GM19467 (cell line): ENCODE results near the gene CDK5RAP1.
"Not testable (repeated sequence)": the region's sequence is repeated elsewhere in the genome, so short reads cannot be mapped to it uniquely, and the experiment has no call there.

ENCODE experiments used
- ATAC-seq: cut with Tn5 transposase; IDR thresholded peaks from one replicate; pipeline ENCODE4 v1.9.1; 2021; ENCODE audit warnings: mild to moderate bottlenecking, moderate library complexity; ENCODE audit not compliant: unreplicated experiment

The CDK5RAP1 gene

DNA sequence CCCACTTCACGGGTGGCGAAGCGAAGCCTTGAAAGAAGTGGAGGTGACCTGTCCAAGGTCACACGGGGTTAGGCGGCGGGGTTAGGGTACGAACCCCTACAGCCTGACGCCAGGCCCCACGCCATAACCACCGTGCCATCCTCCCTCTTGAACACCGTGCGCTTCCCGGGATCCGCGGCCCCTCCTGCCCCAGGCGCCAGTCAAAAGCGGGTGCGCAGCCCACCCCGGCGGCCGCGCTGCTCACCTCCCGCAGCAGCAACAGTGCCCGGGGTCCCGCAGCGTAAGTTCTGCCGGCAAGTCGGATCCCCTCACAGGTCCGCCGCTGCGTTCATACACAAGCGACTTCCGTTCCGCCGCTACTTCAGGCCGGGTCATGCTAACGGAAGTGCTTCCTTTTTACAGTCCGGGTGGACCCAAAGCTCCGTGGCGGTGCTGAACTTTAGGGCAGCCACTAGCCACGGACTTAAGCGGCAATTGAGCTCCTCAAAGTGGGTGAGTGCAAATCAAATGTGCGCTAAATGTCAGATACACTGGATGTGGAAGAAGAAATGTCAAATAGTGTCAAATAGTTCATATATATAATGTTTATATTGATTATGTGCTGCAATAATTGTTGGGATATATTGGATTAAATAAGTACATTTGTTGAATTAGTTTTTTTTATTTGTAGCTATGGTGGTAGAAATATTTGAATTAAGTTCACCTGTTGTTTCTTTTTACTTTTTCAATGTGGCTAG, at the start of gene CDK5RAP1:
Gene CDK5RAP1 (minus strand): TSS at position 336 of the 737 bp plus-strand sequence. CDS start 4,455 bp downstream, outside the sequence.
- ATAC-seq: peak; percentile 78

GRCh38 chr20:33450867-33451266, 49.5 kb upstream of the CDK5RAP1 start:
- no peak for ATAC-seq

DNA sequence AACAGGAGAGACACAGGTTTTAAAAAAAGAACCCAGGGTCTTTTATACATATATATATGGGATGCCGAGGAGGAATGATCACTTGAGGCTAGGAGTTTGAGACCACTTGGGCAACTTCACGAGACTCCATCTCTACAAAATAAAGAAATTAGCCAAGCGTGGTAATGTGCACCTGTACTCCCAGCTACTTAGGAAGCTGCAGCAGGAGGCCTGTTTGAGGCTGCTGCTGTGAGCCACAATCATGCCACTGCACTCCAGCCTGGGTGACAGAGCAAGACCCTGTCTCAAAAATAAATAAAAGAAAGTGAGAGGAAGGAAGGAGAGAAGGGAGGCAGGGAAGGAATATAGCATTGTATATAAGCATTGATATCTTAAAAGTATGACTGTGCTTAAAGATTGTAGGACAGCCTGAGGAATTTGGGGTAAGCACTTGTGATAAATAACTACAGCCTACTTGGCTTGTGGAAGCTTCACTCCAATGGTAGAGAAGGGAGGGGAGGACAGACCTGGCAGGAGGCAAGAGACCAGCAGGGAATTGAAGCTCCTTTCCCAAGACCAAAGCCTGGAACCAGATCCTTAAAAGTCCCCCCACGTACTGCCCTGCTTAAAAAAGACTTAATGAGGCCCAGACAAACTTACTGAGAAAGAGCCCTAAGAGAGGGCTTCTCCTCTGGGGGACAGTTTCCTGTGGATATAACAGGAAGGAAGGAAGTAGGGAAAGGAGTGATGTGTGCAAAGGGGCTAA, 44.7 kb upstream of the CDK5RAP1 start:
- ATAC-seq: no peak

- ATAC-seq: no peak
Measured at GRCh38 chr20:33444797-33445560, 43.7 kb upstream of the CDK5RAP1 start.

- peak; percentile 56 for ATAC-seq
Measured at GRCh38 chr20:33443512-33444239, 42.4 kb upstream of the CDK5RAP1 start, which contains the start of gene SNTA1. Gene SNTA1 (minus strand): TSS chr20:33443763. CDS start chr20:33443620, 143 bp downstream.

DNA sequence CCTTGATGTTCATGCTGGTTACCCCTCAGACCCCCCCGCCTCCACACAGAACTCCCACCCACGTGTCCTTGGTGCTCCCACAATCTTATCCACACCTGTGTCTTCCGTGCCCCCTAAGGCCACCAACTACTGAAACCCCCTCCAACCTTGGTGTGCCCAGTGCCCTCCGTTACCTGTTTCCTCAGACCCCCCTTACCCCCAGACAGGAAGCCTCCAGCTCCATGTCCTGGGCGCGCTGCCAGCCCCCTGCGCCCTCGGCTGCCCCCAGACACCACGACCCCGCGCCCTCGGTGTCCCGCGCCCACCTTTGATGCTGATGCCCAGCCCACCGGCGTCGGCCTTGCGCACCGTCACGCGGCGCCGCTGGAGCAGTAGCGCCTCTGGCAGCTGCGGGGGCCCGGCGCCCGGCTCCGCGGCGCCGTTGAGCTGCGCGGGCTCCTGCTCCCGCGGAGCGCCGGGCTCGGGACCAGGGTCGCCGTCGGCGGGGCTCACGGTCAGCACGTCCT, 41.7 kb upstream of the CDK5RAP1 start:
- ATAC-seq: peak; percentile 15

DNA sequence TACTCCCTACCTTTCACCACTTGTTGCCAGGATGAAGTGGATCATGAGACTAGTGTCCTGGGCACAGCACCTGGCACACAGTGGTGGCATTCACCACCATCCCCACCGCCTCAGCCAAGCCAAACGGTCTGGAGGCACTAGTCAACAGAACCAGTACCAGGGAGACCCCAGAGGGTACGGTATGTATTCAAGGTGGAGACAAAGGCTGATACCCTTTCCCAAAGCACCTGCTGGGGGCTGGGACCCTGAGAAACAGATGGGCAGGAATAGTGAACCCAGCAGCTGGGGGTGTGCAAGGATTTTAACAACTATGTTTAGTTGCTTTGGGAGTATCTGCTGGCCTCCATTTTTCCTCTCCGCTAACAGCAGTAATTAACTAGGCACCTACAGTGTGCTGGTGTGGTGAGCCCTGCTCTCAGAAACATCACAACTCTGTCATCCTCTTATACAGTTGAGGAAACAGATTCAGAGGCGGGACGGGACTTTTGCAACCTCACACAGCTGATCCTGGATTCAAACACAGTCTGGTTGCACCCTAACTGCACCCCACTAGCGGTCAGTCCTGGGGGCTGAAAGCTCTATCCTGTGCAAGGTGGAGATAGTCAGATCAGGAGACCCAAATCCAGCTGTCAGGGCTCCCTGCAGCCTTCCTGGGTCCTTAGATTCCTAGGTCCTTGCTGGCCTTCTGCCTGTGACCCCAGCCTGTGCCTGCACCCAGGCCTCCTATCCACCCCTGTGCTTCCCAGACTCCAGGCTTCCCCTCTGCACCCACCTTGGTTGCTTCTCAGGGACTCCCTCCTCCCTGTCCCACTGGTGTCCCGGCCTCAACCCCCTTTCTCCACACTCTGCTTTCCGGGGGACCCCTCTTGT, 41.1 kb upstream of the CDK5RAP1 start:
- no peak for ATAC-seq

DNA sequence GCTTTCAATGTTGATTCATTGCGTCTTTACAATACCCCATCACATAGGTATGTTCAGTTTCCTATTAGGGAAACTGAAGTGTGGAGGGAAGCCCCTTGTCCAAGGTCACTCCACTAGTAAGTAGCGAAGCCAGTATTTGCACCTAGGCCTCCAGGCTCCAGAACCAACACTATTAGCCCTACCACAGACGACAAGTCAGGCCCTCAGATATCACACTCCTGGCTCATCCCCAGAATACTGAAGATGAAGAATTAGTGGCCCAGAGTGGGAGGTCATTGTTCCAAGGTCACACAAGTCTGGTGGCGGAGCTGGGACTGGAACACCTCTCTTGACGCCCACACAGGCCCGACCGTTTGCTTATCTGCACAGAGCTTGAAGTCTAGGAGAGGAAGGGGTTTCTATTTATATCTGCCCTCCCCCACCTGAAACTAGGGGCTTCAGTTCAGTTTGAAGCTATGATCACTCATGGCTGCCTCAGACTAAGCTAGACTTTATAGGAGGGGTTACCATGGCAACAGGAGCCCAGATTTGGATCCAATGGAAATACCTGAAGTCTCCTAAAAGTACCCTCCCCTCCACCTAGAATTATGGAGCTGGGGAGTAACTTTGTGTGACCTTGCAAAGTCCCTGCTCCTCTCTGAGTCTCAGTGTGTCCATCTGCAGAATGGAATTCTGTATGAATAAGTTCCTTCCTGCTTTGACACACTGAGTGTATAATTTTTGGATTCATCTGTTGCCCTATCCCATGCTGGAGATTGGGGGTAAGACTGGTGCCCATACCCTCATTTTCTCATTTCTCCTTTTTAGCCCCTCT, 40.0 kb upstream of the CDK5RAP1 start:
- no peak for ATAC-seq

GRCh38 chr20:33440562-33440961, 39.2 kb upstream of the CDK5RAP1 start:
- ATAC-seq: not testable (repeated sequence)

GRCh38 chr20:33438481-33438880, 37.2 kb upstream of the CDK5RAP1 start:
- ATAC-seq: no peak

- ATAC-seq: no peak
Measured at GRCh38 chr20:33437141-33437911, 36.0 kb upstream of the CDK5RAP1 start.

- ATAC-seq: no peak
Measured at GRCh38 chr20:33434434-33434833, 33.1 kb upstream of the CDK5RAP1 start.

- no peak for ATAC-seq
Measured at GRCh38 chr20:33433465-33434234, 32.3 kb upstream of the CDK5RAP1 start.

DNA sequence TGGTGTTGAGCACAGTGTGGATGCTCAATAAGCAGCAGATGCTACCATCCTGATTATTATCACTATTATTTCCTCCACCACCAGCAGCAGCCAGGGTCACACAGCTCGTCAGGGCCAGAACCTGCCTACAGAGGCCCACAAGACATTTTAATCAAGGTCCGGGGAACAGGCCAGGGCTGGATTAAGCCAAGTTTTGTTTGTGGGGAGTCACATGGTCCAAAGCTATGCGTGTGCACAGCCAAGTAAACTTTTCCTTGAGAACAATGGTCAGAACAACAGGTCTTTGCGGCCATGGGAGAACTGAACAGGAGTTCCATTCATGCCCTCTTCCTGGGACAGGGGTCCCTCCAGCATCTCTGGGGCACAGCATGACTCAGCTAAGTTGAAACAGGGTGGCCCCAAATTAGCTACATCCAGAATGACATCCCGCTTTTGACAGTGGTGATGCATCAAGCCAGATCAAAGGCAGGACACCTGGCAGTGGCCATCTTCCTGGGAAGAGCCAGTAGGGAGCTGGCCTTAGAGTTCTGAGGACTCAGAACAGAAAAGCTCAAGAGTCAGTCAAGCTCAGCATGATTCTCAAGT, 30.6 kb upstream of the CDK5RAP1 start:
- no peak for ATAC-seq

DNA sequence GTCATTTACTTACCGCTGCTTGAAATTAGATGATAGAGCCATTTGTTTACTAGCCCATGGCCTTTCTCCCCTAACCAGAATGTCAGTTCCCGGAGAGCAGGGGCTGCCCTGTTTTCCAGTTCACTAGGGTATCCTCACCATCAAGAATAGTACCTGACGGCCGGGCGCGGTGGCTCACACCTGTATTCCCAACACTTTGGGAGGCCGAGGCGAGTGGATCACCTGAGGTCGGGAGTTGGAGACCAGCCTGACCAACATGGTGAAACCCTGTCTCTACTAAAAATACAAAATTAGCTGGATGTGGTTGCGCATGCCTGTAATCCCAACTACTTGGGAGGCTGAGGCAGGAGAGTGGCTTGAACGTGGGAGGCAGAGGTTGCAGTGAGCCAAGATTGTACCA, 22.6 kb upstream of the CDK5RAP1 start:
- ATAC-seq: not testable (repeated sequence)

DNA sequence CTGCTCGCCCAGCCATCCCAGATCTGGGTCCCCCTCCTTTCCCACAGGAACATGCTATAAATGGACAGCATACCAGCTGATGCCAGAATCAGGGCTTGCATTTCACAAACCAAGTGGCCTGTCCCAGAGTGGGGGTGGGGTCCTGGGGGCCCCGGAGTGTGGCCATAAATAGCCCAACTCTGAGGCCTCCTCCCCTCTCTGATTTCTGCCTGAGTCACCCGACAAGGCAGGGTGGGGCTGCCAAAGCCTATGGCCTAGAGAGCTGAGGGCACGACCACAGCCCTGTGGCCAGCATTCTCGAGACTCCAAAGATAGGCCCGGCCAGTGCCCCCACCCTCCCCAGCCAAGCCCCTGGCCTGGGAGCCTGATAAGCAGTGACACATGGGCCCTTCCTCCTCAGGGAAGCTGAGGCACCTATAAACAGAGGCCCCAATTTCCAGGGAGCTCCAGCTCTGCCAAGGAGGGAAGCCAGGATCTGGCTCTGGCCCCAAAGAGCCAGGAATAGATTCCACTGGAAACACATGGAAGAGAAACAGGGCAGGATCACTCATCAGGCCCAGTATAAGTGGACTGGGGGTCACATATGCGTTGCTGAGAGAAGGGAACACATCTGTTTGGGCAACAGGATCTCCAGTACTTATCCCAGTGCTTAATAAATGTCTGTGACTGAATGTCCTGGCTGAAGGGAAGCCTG, 22.0 kb upstream of the CDK5RAP1 start:
- no peak for ATAC-seq
